Caco-2 (cell line): ENCODE measurements around the gene ANKRD45. TPM values are rescaled to one million over a fixed set of nuclear protein-coding genes. Genes with fewer than 3 reads are reported as not detected.

Experiments
- BruUV-seq: library from RNA; stranded (reverse); fragments of 400-500 nt; replicated peaks from 2 replicates; lab custom pipeline; 2021; lab: Mats Ljungman, UMichigan
- CTCF ChIA-PET: fragments of 300-600 bp; sonication (Branson Sonifier 250); formaldehyde crosslinking; loops from one replicate; lab custom pipeline; 2022; ENCODE audit warnings: antibody characterized with exemption; lab: Charles Lee
- POLR2A ChIA-PET: fragments of 300-600 bp; sonication (Branson Sonifier 250); formaldehyde crosslinking; loops from one replicate; lab custom pipeline; 2022; ENCODE audit warnings: antibody characterized with exemption; lab: Charles Lee
- DNase-seq, 2 experiments: peaks; one replicate each; pipeline versions ENCODE4 v3.0.0 to v3.0.0-alpha.2; 2020 to 2022
- H3K27me3 ChIP-seq: replicated peaks from 2 replicates; pipeline ENCODE4 v1.6.0; 2011; ENCODE audit warnings: low read length; ENCODE audit not compliant: control insufficient read depth, insufficient read depth
- H3K36me3 ChIP-seq: 2 replicates; pipeline ENCODE4 v1.5.1; 2011; ENCODE audit warnings: low read length; ENCODE audit not compliant: control insufficient read depth, insufficient read depth
- H3K4me1 ChIP-seq: fragments of 250-450 bp; sonication (Bioruptor Pico); 2 replicates; pipeline ENCODE4 v1.5.1; 2020; ENCODE audit warnings: mild to moderate bottlenecking
- H3K4me3 ChIP-seq: 2 replicates; pipeline ENCODE4 v1.5.1; 2011; ENCODE audit warnings: low read depth, mild to moderate bottlenecking, control low read depth, low read length
- H3K9me3 ChIP-seq: fragments of 250-450 bp; sonication (Bioruptor Pico); 2 replicates; pipeline ENCODE4 v1.5.1; 2020; ENCODE audit warnings: mild to moderate bottlenecking, moderate library complexity
- H3K27ac Mint-ChIP-seq: one replicate; pipeline ENCODE4 v1.8.0; 2022; ENCODE audit warnings: mixed read lengths; ENCODE audit not compliant: unreplicated experiment
- H3K27me3 Mint-ChIP-seq: one replicate; pipeline ENCODE4 v1.8.0; 2022; ENCODE audit warnings: mixed read lengths; ENCODE audit not compliant: insufficient read depth, unreplicated experiment
- H3K36me3 Mint-ChIP-seq: one replicate; pipeline ENCODE4 v1.8.0; 2022; ENCODE audit warnings: mild to moderate bottlenecking, mixed read lengths; ENCODE audit not compliant: insufficient read depth, unreplicated experiment
- H3K4me1 Mint-ChIP-seq: one replicate; pipeline ENCODE4 v1.8.0; 2022; ENCODE audit warnings: low read depth, mixed read lengths; ENCODE audit not compliant: unreplicated experiment
- H3K4me3 Mint-ChIP-seq: one replicate; pipeline ENCODE4 v1.8.0; 2022; ENCODE audit warnings: mild to moderate bottlenecking, moderate library complexity, mixed read lengths; ENCODE audit not compliant: unreplicated experiment
- H3K9me3 Mint-ChIP-seq: one replicate; pipeline ENCODE4 v1.8.0; 2022; ENCODE audit warnings: mixed read lengths; ENCODE audit not compliant: unreplicated experiment
- intact Hi-C: fragments of 100-400 bp; cut with micrococcal nuclease; formaldehyde crosslinking; loops from one replicate; pipeline ENCODE4 v1.10.0; 2022; ENCODE audit not compliant: unreplicated experiment
- total RNA-seq: library from RNA; stranded (reverse); gene quantifications from 2 replicates; pipeline ENCODE4 v1.2.3, GENCODE V29; 2022
- TF ChIP-seq, protein P1 (sequence below), 2 experiments: fragments of 200-600 bp in 1 of 2; IDR thresholded peaks; 1 replicate in 1 of 2; 2 replicates in 1 of 2; pipeline versions ENCODE4 v1.5.1 to v1.8.0; 2011 to 2022; ENCODE audit warnings: antibody characterized with exemption in 1 of 2, control low read depth in 1 of 2, inconsistent platforms in 1 of 2, low read depth in 1 of 2, low read length in 1 of 2, mild to moderate bottlenecking in 1 of 2, moderate library complexity in 1 of 2; ENCODE audit not compliant: insufficient read depth in 1 of 2, severe bottlenecking in 1 of 2, unreplicated experiment in 1 of 2

The ANKRD45 gene
- total RNA-seq, 1 experiment from 2014 or later = not detected

DNA sequence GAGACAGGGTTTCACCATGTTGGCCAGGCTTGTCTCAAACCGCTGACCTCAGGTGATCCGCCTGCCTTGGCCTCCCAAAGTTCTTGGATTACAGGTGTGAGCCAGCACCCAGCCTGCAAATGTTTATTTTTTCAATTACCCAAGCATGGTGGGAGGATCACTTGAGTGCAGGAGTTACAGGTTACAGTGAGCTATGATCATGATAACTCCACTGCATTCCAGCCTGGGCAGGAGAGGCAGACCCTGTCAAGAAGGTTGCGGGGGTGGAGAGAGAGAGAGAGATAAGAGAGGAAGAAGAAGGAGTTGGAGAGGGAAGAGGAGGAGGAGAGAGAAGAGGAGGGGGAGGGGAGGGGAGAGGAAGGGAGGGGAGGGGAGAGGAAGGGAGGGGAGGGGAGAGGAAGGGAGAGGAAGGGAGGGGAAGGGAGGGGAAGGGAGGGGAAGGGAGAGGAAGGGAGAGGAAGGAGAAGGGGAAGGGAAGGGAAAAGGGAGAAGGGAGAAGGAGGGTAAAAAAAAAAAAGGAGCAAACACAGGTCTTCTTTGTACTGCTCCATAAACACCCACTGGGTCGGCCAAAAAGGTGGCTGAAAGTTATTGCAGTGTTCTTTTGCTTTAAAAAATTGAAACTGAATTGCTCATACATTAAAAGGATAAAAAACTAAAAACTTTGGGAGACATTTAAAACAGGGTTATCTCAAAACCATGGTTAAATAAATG, 61.0 kb downstream of the ANKRD45 start:
- Histone ChIP-seq H3K4me1 (peaks cover 2% of the 10 kb centered on the region; the same call in 1 of the 2 replicates), H3K36me3 (no peaks in the 10 kb centered on the region), H3K27me3 (no peaks in the 10 kb centered on the region), H3K4me3 (no peak overlapping the region), H3K9me3 (0 out of 2 replicates have a peak, but pooled peaks cover 3% of the 10 kb centered on the region)
- ChIA-PET CTCF (no interaction called here), POLR2A (no interaction called here)
- no peak for DNase-seq
- BruUV-seq = no TSS peak
- H3K27me3 Mint-ChIP-seq = no peaks in the 10 kb centered on the region
- no peak overlapping the region for H3K27ac Mint-ChIP-seq
- H3K4me1 Mint-ChIP-seq = peaks cover 5% of the 10 kb centered on the region
- no peak overlapping the region for H3K4me3 Mint-ChIP-seq
- peaks cover 5% of the 10 kb centered on the region for H3K36me3 Mint-ChIP-seq
- TF ChIP-seq, protein P1, sequence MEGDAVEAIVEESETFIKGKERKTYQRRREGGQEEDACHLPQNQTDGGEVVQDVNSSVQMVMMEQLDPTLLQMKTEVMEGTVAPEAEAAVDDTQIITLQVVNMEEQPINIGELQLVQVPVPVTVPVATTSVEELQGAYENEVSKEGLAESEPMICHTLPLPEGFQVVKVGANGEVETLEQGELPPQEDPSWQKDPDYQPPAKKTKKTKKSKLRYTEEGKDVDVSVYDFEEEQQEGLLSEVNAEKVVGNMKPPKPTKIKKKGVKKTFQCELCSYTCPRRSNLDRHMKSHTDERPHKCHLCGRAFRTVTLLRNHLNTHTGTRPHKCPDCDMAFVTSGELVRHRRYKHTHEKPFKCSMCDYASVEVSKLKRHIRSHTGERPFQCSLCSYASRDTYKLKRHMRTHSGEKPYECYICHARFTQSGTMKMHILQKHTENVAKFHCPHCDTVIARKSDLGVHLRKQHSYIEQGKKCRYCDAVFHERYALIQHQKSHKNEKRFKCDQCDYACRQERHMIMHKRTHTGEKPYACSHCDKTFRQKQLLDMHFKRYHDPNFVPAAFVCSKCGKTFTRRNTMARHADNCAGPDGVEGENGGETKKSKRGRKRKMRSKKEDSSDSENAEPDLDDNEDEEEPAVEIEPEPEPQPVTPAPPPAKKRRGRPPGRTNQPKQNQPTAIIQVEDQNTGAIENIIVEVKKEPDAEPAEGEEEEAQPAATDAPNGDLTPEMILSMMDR (IDR thresholded peaks at IDR 0.05; ENCODE audit: insufficient read depth in 1 of 2, low read depth in 1 of 2, low read length in 1 of 2, severe bottlenecking in 1 of 2, unreplicated experiment in 1 of 2) = no peak
- intact Hi-C loops = no loop called here
- H3K9me3 Mint-ChIP-seq = peaks cover 35% of the 10 kb centered on the region

DNA sequence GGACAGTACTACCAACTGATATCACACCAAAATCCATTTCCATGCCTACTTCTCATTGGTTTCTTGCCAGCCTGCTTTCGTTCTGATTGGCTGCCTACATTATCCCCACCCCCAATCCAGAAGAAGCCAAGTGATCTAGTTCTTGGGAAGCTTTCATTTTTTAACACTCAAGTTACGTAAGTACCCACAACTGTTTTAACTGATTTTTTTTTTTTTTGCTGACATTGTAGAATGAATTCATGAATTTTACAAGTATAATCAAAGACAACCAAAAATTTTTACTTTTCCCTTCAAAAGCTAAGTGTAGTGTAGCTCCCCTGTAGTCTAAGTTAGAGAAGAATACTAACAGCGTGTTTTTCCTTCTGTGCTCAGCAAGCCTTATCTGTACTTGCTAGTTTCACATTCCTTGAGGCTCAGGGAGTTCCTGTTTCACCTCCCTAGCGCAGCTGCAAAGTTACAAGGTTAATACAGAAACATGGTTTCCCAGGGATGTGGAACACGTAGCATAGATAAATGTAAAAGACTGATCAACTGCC, 66.5 kb downstream of the ANKRD45 start, which contains the start of gene SLC9C2:
TSS of gene SLC9C2 (minus strand) at position 17 of the 536 bp plus-strand sequence. CDS start 1,296 bp downstream, outside the sequence.
- Mint-ChIP-seq H3K27me3 (no peaks in the 10 kb centered on the region), H3K27ac (peak within 1 kb of the TSS; percentile 49), H3K4me3 (peak within 1 kb of the TSS; percentile 5), H3K9me3 (peaks cover 15% of the 10 kb centered on the region), H3K36me3 (no peaks in the 10 kb centered on the region), H3K4me1 (peaks cover 8% of the 10 kb centered on the region)
- TF ChIP-seq, protein P1 (IDR thresholded peaks at IDR 0.05; ENCODE audit: insufficient read depth in 1 of 2, low read depth in 1 of 2, low read length in 1 of 2, severe bottlenecking in 1 of 2, unreplicated experiment in 1 of 2) = no peak
- no peaks in the 10 kb centered on the region for H3K27me3 ChIP-seq
- DNase-seq = peak; percentile 38 to 51
- H3K9me3 ChIP-seq = no peaks in the 10 kb centered on the region
- no peak within 1 kb of the TSS for H3K4me3 ChIP-seq
- BruUV-seq = no TSS peak
- H3K4me1 ChIP-seq = peaks cover 11% of the 10 kb centered on the region
- ChIA-PET CTCF (no interaction called here), POLR2A (no interaction called here)
- intact Hi-C loops = no loop called here
- H3K36me3 ChIP-seq = no peaks in the 10 kb centered on the region

DNA sequence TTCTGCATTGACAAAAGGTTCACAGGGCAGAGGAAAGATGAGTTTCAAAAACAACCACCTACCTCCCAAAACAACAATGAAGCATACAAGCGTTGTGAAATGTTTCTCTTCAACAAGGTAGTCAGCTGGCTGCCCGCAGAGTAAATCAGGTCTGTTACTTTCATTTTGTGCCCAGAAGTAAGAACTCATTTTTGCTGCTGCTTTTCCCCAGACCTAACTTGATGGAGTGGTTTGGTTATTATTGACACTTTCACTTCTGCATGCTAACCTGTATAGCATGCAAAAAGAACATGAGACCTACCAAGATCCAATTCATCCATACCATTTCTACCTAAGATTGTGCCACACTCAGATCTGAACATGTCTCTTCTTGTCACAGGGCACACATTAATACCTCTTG, 68.1 kb downstream of the ANKRD45 start:
- H3K9me3 ChIP-seq = 0 out of 2 replicates have a peak, but pooled peaks cover 3% of the 10 kb centered on the region
- ChIA-PET POLR2A (no interaction called here), CTCF (no interaction called here)
- H3K36me3 ChIP-seq = no peaks in the 10 kb centered on the region
- no TSS peak for BruUV-seq
- intact Hi-C loops = no loop called here
- Mint-ChIP-seq H3K27ac (no peak overlapping the region), H3K4me3 (no peak overlapping the region), H3K27me3 (no peaks in the 10 kb centered on the region), H3K36me3 (no peaks in the 10 kb centered on the region), H3K9me3 (peaks cover 9% of the 10 kb centered on the region), H3K4me1 (peaks cover 8% of the 10 kb centered on the region)
- no peak overlapping the region for H3K4me3 ChIP-seq
- TF ChIP-seq, protein P1 (IDR thresholded peaks at IDR 0.05; ENCODE audit: insufficient read depth in 1 of 2, low read depth in 1 of 2, low read length in 1 of 2, severe bottlenecking in 1 of 2, unreplicated experiment in 1 of 2) = no peak
- DNase-seq = no peak
- no peaks in the 10 kb centered on the region for H3K27me3 ChIP-seq
- peaks cover 11% of the 10 kb centered on the region for H3K4me1 ChIP-seq
